ENCODE measurements around the gene DHRS2. TPM values are rescaled to one million over a fixed set of nuclear protein-coding genes. Genes with fewer than 3 reads are reported as not detected.

The DHRS2 gene
- total and polyA plus RNA-seq, 2 of the 13 experiments (the other 11 are each of a cell fraction or from before 2014, with no cell fraction given): 1,621 to 3,021 TPM

DNA sequence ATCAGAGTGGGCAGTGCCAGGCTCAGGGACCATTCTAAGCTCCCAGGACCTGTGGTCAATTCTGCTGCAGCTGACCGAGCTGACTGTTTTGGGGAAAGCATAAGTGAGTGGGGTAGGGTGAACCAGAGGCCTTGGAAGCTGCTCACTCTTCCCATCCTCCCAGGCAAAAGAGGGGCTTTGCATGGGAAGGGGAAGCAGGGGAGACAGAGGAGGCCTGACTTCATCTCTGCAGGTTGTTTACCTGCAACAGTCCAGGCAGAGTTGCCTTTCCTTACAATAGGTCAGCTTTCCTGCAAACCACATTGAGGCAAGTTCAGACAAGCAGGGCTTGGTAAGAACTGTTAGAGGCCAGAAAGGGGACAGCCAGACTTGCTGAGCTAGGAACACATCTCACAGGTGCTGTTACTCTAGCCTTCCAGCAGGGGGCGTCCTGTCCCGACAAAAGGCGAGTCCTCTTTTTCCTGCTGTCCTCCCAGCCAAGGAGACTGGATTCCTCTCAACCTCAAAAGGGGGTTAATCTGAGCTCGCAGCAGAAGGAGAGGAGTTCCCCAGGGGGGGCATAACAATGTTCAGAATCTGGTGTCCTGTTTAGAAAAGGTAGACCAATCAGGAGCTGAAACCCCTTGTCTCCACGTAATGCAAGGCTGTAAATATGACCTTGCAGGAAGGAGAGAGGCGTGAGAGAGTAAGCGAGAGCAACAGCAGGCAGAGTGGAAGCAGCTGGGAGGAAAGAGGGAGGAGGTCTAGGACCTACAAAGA is 4.3 kb upstream of the DHRS2 start (continued):
- TF ChIP-seq, protein P1, sequence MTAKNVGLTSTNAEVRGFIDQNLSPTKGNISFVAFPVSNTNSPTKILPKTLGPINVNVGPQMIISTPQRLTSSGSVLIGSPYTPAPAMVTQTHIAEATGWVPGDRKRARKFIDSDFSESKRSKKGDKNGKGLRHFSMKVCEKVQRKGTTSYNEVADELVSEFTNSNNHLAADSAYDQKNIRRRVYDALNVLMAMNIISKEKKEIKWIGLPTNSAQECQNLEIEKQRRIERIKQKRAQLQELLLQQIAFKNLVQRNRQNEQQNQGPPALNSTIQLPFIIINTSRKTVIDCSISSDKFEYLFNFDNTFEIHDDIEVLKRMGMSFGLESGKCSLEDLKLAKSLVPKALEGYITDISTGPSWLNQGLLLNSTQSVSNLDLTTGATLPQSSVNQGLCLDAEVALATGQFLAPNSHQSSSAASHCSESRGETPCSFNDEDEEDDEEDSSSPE (CRISPR knock-in tag; IDR thresholded peaks at IDR 0.05): peak; percentile 60; the same call in 1 of the 2 replicates
- no peak for TF ChIP-seq ADNP (CRISPR knock-in tag; IDR thresholded peaks at IDR 0.05)
- peak; percentile 87 for TF ChIP-seq SPEN (CRISPR knock-in tag; IDR thresholded peaks at IDR 0.05; ENCODE audit: low read depth)
- peak; percentile 53; the same call in 1 of the 2 replicates for TF ChIP-seq ARNTL (CRISPR knock-in tag; IDR thresholded peaks at IDR 0.05)
- peak; percentile 93 for TF ChIP-seq GATAD2A (CRISPR knock-in tag; IDR thresholded peaks at IDR 0.05)
- TF ChIP-seq, protein P2, sequence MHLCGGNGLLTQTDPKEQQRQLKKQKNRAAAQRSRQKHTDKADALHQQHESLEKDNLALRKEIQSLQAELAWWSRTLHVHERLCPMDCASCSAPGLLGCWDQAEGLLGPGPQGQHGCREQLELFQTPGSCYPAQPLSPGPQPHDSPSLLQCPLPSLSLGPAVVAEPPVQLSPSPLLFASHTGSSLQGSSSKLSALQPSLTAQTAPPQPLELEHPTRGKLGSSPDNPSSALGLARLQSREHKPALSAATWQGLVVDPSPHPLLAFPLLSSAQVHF (CRISPR knock-in tag; IDR thresholded peaks at IDR 0.05): no peak
- no peak for TF ChIP-seq ZNF879 (CRISPR knock-in tag; IDR thresholded peaks at IDR 0.05)
- TF ChIP-seq, protein P3, sequence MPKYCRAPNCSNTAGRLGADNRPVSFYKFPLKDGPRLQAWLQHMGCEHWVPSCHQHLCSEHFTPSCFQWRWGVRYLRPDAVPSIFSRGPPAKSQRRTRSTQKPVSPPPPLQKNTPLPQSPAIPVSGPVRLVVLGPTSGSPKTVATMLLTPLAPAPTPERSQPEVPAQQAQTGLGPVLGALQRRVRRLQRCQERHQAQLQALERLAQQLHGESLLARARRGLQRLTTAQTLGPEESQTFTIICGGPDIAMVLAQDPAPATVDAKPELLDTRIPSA (CRISPR knock-in tag; IDR thresholded peaks at IDR 0.05; ENCODE audit: borderline replicate concordance): no peak
- TF ChIP-seq, protein P4, sequence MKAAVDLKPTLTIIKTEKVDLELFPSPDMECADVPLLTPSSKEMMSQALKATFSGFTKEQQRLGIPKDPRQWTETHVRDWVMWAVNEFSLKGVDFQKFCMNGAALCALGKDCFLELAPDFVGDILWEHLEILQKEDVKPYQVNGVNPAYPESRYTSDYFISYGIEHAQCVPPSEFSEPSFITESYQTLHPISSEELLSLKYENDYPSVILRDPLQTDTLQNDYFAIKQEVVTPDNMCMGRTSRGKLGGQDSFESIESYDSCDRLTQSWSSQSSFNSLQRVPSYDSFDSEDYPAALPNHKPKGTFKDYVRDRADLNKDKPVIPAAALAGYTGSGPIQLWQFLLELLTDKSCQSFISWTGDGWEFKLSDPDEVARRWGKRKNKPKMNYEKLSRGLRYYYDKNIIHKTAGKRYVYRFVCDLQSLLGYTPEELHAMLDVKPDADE (CRISPR knock-in tag; IDR thresholded peaks at IDR 0.05): no peak
- TF ChIP-seq, protein P5, sequence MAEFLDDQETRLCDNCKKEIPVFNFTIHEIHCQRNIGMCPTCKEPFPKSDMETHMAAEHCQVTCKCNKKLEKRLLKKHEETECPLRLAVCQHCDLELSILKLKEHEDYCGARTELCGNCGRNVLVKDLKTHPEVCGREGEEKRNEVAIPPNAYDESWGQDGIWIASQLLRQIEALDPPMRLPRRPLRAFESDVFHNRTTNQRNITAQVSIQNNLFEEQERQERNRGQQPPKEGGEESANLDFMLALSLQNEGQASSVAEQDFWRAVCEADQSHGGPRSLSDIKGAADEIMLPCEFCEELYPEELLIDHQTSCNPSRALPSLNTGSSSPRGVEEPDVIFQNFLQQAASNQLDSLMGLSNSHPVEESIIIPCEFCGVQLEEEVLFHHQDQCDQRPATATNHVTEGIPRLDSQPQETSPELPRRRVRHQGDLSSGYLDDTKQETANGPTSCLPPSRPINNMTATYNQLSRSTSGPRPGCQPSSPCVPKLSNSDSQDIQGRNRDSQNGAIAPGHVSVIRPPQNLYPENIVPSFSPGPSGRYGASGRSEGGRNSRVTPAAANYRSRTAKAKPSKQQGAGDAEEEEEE (CRISPR knock-in tag; IDR thresholded peaks at IDR 0.05; ENCODE audit: borderline replicate concordance): peak; percentile 97; the same call in 1 of the 2 replicates
- TF ChIP-seq, protein P6, sequence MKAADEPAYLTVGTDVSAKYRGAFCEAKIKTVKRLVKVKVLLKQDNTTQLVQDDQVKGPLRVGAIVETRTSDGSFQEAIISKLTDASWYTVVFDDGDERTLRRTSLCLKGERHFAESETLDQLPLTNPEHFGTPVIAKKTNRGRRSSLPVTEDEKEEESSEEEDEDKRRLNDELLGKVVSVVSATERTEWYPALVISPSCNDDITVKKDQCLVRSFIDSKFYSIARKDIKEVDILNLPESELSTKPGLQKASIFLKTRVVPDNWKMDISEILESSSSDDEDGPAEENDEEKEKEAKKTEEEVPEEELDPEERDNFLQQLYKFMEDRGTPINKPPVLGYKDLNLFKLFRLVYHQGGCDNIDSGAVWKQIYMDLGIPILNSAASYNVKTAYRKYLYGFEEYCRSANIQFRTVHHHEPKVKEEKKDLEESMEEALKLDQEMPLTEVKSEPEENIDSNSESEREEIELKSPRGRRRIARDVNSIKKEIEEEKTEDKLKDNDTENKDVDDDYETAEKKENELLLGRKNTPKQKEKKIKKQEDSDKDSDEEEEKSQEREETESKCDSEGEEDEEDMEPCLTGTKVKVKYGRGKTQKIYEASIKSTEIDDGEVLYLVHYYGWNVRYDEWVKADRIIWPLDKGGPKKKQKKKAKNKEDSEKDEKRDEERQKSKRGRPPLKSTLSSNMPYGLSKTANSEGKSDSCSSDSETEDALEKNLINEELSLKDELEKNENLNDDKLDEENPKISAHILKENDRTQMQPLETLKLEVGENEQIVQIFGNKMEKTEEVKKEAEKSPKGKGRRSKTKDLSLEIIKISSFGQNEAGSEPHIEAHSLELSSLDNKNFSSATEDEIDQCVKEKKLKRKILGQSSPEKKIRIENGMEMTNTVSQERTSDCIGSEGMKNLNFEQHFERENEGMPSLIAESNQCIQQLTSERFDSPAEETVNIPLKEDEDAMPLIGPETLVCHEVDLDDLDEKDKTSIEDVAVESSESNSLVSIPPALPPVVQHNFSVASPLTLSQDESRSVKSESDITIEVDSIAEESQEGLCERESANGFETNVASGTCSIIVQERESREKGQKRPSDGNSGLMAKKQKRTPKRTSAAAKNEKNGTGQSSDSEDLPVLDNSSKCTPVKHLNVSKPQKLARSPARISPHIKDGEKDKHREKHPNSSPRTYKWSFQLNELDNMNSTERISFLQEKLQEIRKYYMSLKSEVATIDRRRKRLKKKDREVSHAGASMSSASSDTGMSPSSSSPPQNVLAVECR (CRISPR knock-in tag; IDR thresholded peaks at IDR 0.05; ENCODE audit: borderline replicate concordance): peak; percentile 48; the same call in 1 of the 2 replicates
- TF ChIP-seq, protein P7, sequence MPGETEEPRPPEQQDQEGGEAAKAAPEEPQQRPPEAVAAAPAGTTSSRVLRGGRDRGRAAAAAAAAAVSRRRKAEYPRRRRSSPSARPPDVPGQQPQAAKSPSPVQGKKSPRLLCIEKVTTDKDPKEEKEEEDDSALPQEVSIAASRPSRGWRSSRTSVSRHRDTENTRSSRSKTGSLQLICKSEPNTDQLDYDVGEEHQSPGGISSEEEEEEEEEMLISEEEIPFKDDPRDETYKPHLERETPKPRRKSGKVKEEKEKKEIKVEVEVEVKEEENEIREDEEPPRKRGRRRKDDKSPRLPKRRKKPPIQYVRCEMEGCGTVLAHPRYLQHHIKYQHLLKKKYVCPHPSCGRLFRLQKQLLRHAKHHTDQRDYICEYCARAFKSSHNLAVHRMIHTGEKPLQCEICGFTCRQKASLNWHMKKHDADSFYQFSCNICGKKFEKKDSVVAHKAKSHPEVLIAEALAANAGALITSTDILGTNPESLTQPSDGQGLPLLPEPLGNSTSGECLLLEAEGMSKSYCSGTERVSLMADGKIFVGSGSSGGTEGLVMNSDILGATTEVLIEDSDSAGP (CRISPR knock-in tag; IDR thresholded peaks at IDR 0.05; ENCODE audit: borderline replicate concordance): no peak
- no peak for TF ChIP-seq ZNF224 (CRISPR knock-in tag; IDR thresholded peaks at IDR 0.05)
- no peak for TF ChIP-seq ZNF484 (CRISPR knock-in tag; IDR thresholded peaks at IDR 0.05; ENCODE audit: borderline replicate concordance, low read depth)
- TF ChIP-seq PAX8 (CRISPR knock-in tag; IDR thresholded peaks at IDR 0.05; ENCODE audit: borderline replicate concordance): peak; percentile 74; the same call in 1 of the 2 replicates

Data from HepG2 (cell line).